ENCODE results near the gene IQCH. TPM values are rescaled to one million over a fixed set of nuclear protein-coding genes. Genes with fewer than 3 reads are reported as not detected.

IQCH gene
- total and polyA plus RNA-seq, 10 donors: 0.12 to 2.3 (median 1.3) TPM

DNA sequence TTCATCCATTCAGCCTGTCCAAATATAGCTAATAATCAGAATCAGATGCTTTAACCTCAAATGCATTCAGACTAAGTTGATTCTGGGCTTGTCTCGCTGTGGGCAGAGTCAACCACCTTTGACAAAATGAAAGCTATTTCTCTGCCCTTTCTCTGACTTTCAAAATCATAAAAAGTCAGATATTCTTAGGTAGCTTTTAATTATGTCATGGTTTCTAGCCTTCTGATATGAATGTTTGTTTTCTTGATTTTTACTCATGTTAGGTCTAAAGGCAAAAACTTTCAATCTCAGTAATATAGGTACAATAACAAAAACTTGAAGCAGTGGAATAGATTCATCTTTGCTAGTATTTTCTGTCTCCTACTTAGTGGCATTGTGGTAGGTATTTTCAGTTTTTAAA is 241.0 kb downstream of the IQCH start:
- Histone ChIP-seq H3K36me3 (peaks cover 0 to 7% (median 0%) of the 10 kb centered on the region in 6 donors), H3K27ac (no peak overlapping the region), H3K4me1 (no peaks in the 10 kb centered on the region), H3K9me3 (no peaks in the 10 kb centered on the region), H3K4me3 (no peak overlapping the region), H3K27me3 (replicated peaks in 1 of 7) (no peaks in the 10 kb centered on the region)
- WGBS, 5 donors: 71 to 93% (median 85%) methylated on average over 1 of the region's 1 CpG
- no peak for DNase-seq
- no peak for TF ChIP-seq CTCF (IDR thresholded peaks at IDR 0.05 in 8 of 11, conservative IDR thresholded peaks at IDR 0.05 in 3 of 11)
- no peak for TF ChIP-seq POLR2AphosphoS5 (IDR thresholded peaks at IDR 0.05)
- TF ChIP-seq POLR2A (IDR thresholded peaks at IDR 0.05): no peak
- intact Hi-C loops (cut with DNase I; ENCODE audit: low total_unique reads): no loop called here

DNA sequence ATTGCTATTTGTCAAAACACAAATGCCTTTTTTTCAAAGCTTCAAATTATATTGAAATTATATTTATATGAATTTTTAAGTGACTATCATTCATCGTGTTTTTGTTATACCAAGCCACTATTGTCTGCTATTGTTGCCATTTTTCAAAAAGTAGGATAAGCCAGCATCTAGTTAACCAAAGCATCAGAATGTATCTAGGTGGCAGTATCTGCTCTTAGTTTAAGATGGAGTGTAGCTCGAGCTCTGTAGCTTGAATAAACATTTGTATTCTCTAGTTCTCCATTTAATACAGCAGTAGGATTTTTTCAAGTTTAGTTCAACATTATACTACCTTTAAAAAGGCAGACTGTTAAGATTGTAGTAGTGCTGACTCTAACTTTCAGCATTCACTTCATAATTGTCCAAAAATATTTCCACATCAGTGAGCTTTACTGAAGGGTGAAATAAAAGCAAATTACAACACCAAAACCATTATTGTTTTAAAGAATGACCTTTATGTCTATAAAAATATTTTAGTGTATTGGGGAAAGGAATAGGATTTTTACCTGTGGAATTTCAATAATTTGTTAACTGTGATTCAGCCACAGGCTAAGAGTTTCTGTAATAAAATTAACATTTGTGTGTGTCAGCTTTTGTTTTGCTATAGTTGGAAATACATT is 246.7 kb downstream of the IQCH start:
- no peak overlapping the region for H3K4me3 ChIP-seq
- no peak for DNase-seq
- no peaks in the 10 kb centered on the region for H3K27me3 ChIP-seq (replicated peaks in 1 of 7)
- TF ChIP-seq CTCF (IDR thresholded peaks at IDR 0.05 in 8 of 11, conservative IDR thresholded peaks at IDR 0.05 in 3 of 11) (peak in 3 of 11 experiments; percentile 13 to 29 (median 16)), POLR2AphosphoS5 (IDR thresholded peaks at IDR 0.05) (no peak)
- H3K36me3 ChIP-seq: no peaks in the 10 kb centered on the region
- WGBS, 5 donors: 34 to 49% (median 41%) methylated on average over 2 of the region's 2 CpGs
- no peak overlapping the region for H3K27ac ChIP-seq
- H3K9me3 ChIP-seq: no peaks in the 10 kb centered on the region
- intact Hi-C loops (cut with DNase I; ENCODE audit: low total_unique reads): no loop called here
- peaks cover 0 to 15% (median 8%) of the 10 kb centered on the region in 6 donors for H3K4me1 ChIP-seq

DNA sequence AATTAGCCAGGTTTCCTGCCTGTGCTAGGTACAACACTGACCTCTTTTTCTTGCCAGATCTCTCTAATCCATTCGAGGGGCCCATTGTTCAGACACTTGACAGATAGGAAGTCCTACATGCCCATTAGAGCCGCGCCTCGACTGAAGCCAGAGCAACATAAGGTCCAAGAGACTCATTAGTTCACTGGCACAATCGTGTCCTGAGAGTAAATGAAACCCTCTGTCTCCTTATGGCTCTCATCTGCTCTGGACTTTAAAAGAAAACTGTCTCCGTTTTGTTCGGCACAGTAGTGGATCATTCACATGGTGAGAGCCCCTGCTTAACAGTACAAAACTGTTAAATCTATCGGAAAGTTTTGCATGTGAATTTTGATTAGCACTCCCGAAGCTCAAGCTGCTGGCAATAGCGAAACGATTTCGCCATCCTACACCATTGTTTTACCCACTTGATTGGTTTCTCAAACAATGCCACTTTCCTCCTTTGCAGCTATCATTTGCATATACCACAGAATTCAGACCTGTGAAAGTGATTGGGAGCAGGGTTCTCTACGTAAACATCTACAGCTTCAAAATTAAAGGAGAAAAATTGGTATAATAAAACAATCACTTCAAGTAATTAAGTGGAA is 247.4 kb downstream of the IQCH start:
- Histone ChIP-seq H3K27me3 (replicated peaks in 1 of 7) (no peaks in the 10 kb centered on the region), H3K36me3 (no peaks in the 10 kb centered on the region), H3K9me3 (no peaks in the 10 kb centered on the region), H3K27ac (no peak overlapping the region), H3K4me1 (peaks cover 0 to 21% (median 14%) of the 10 kb centered on the region in 6 donors), H3K4me3 (no peak overlapping the region)
- no peak for DNase-seq
- WGBS, 5 donors: 59 to 73% (median 64%) methylated on average over 13 of the region's 13 CpGs
- TF ChIP-seq POLR2AphosphoS5 (IDR thresholded peaks at IDR 0.05) (no peak), POLR2A (IDR thresholded peaks at IDR 0.05) (no peak), CTCF (IDR thresholded peaks at IDR 0.05 in 8 of 11, conservative IDR thresholded peaks at IDR 0.05 in 3 of 11) (no peak)
- intact Hi-C loops (cut with DNase I; ENCODE audit: low total_unique reads): no loop called here

- Histone ChIP-seq H3K36me3 (no peaks in the 10 kb centered on the region), H3K27ac (no peak overlapping the region), H3K27me3 (replicated peaks in 1 of 7) (no peaks in the 10 kb centered on the region), H3K4me3 (no peak overlapping the region), H3K4me1 (peaks cover 0 to 25% (median 16%) of the 10 kb centered on the region in 6 donors), H3K9me3 (no peaks in the 10 kb centered on the region)
- WGBS, 5 donors: 90 to 95% (median 94%) methylated on average over 6 of the region's 6 CpGs
- TF ChIP-seq CTCF (IDR thresholded peaks at IDR 0.05 in 8 of 11, conservative IDR thresholded peaks at IDR 0.05 in 3 of 11): no peak
- no peak for TF ChIP-seq POLR2A (IDR thresholded peaks at IDR 0.05)
- TF ChIP-seq POLR2AphosphoS5 (IDR thresholded peaks at IDR 0.05): no peak
- intact Hi-C loops (cut with DNase I; ENCODE audit: low total_unique reads): no loop called here
- DNase-seq: no peak
Measured at GRCh38 chr15:67504056-67504455, 249.5 kb downstream of the IQCH start.
